ENCODE results near the gene CSNK1E.

The CSNK1E gene

GRCh38 chr22:38314051-38314932 is 2.9 kb downstream of the CSNK1E start:
- DNase-seq (ENCODE audit: insufficient read length, low spot score): no peak
- FAIRE-seq: no peak
- TF ChIP-seq, protein P1, sequence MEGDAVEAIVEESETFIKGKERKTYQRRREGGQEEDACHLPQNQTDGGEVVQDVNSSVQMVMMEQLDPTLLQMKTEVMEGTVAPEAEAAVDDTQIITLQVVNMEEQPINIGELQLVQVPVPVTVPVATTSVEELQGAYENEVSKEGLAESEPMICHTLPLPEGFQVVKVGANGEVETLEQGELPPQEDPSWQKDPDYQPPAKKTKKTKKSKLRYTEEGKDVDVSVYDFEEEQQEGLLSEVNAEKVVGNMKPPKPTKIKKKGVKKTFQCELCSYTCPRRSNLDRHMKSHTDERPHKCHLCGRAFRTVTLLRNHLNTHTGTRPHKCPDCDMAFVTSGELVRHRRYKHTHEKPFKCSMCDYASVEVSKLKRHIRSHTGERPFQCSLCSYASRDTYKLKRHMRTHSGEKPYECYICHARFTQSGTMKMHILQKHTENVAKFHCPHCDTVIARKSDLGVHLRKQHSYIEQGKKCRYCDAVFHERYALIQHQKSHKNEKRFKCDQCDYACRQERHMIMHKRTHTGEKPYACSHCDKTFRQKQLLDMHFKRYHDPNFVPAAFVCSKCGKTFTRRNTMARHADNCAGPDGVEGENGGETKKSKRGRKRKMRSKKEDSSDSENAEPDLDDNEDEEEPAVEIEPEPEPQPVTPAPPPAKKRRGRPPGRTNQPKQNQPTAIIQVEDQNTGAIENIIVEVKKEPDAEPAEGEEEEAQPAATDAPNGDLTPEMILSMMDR (IDR thresholded peaks at IDR 0.05; ENCODE audit: insufficient read depth, missing control alignments): no peak

- DNase-seq (ENCODE audit: insufficient read length, low spot score) (no peak), FAIRE-seq (no peak)
- TF ChIP-seq, protein P1 (IDR thresholded peaks at IDR 0.05; ENCODE audit: insufficient read depth, missing control alignments): no peak
Observed at GRCh38 chr22:38313384-38313955, 3.8 kb downstream of the CSNK1E start.

DNA sequence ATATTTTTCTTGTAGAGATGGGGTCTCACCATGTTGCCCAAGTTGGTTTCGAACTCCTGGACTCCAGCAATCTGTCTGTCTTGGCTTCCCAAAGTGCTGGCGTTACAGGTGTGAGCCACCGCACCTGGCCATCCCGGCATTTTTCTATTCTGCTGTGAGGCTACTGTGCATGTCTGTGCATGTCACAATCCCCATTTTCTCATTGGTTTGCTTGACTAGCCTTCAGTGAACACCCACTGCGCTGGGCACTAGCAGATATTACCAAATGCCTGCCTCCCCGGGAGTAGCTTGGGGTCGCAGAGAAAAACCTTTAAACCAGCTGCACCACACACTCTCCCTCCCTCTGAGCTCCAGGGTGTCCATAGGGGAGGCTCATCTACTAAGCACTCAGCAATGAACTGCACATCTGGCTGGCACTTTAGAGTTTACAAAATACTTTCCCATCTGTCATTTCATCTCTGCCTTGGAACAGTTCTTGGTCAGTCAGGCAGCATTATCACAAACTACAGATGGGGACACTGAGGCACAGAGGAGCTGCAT is 4.9 kb downstream of the CSNK1E start:
- TF ChIP-seq, protein P1 (IDR thresholded peaks at IDR 0.05; ENCODE audit: insufficient read depth, missing control alignments): no peak
- FAIRE-seq: no peak

DNA sequence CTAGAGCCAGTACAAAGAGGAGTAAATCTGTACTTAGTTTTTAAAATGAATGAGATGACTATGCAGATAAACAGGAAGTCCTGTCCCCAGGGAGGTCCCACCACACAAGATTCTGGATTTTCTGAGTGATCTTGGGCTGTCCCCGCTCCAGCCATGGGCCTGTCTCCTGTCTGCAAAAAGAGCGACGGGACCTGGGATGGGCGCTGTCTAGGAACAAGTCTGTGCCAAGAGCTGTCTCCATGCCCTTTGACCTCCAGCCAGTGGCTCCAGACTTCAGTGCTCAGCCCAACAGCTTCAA is 6.0 kb downstream of the CSNK1E start:
- no peak for DNase-seq (ENCODE audit: insufficient read length, low spot score)
- TF ChIP-seq, protein P1 (IDR thresholded peaks at IDR 0.05; ENCODE audit: insufficient read depth, missing control alignments): no peak
- no peak for FAIRE-seq

More for the DNA sequence above, 4.9 kb downstream of the CSNK1E start:
- no peak for DNase-seq (ENCODE audit: insufficient read length, low spot score)

GRCh38 chr22:38310518-38311322 is 6.5 kb downstream of the CSNK1E start:
- TF ChIP-seq, protein P1 (IDR thresholded peaks at IDR 0.05; ENCODE audit: insufficient read depth, missing control alignments): no peak
- FAIRE-seq (no peak), DNase-seq (ENCODE audit: insufficient read length, low spot score) (no peak)

- TF ChIP-seq, protein P1 (IDR thresholded peaks at IDR 0.05; ENCODE audit: insufficient read depth, missing control alignments): no peak
- FAIRE-seq: no peak
- DNase-seq (ENCODE audit: insufficient read length, low spot score): no peak
Observed at GRCh38 chr22:38309614-38310517, 7.4 kb downstream of the CSNK1E start.

Data from D721Med (cell line).